NT2/D1 (cell line): ENCODE data around the gene COX4I1.

ENCODE experiments used
- YY1 ChIP-seq: IDR thresholded peaks from 2 replicates; pipeline ENCODE4 v1.6.1; 2011; ENCODE audit not compliant: insufficient read length, insufficient read depth
- ZNF274 ChIP-seq: IDR thresholded peaks from 2 replicates; pipeline ENCODE4 v1.6.1; 2011; ENCODE audit warnings: mild to moderate bottlenecking, low read depth, low read length

- TF ChIP-seq ZNF274 (no peak), YY1 (no peak)
These were observed 9.4 kb downstream of the COX4I1 start for GRCh38 chr16:85808926-85809325.
